ENCODE results near the gene FRYL.

GRCh38 chr4:48629458-48629857 is 150.6 kb downstream of the FRYL start:
- TF ChIP-seq, protein P1, sequence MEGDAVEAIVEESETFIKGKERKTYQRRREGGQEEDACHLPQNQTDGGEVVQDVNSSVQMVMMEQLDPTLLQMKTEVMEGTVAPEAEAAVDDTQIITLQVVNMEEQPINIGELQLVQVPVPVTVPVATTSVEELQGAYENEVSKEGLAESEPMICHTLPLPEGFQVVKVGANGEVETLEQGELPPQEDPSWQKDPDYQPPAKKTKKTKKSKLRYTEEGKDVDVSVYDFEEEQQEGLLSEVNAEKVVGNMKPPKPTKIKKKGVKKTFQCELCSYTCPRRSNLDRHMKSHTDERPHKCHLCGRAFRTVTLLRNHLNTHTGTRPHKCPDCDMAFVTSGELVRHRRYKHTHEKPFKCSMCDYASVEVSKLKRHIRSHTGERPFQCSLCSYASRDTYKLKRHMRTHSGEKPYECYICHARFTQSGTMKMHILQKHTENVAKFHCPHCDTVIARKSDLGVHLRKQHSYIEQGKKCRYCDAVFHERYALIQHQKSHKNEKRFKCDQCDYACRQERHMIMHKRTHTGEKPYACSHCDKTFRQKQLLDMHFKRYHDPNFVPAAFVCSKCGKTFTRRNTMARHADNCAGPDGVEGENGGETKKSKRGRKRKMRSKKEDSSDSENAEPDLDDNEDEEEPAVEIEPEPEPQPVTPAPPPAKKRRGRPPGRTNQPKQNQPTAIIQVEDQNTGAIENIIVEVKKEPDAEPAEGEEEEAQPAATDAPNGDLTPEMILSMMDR (conservative IDR thresholded peaks at IDR 0.05), result no peak
- no peak for TF ChIP-seq ZFX (IDR thresholded peaks at IDR 0.05)
